Posterior cingulate gyrus (tissue), 11 donors: ENCODE measurements around the gene TP53TG5.

Experiments used
- DNase-seq, 10 donors: peaks; one replicate each; pipeline versions ENCODE4 v3.0.0 to v3.0.0-alpha.2; 2020 to 2021; ENCODE audit warnings: mixed read lengths in 3 of 10
- intact Hi-C: fragments of 100-400 bp; cut with DNase I; formaldehyde crosslinking; loops from one replicate; pipeline ENCODE4 v1.15.1; 2023

TP53TG5 gene

DNA sequence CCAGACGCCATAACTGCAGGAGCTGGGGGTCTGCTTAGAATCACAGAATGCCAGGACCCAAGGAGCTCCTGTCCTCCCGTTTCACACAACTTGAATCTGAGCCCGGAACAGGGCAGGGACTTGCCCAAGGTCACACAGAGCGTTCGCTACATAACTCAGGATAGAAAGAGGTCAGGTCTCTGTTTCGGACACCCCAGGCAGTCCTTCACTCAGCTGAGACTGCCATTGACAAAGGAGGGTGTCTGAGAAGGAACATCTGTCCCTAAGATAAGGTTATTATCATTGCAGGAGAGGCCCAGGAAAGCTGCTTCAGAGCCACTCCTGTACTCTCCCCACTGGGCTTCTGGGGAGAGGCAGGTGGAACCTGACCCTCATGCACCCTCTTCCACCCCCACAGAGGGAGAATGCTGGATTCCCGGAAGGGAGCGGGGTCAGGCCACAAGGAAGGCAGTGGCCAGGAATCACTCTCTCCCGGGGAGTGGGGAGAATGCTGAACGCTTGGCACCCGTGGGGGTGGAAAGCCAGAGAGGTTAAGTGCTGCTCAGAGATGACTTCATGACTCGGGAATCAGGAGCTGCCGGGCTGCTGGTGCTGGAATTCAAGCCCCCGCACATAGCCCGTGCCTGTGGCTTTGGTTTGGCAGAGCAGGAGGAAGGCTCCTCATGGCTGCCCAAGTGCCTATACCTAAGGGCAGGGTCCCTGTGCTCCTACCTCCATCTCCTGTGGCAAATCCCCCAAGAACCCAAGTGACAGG, 40.6 kb downstream of the TP53TG5 start:
- no peak for DNase-seq
- intact Hi-C loops, result no loop called here

DNA sequence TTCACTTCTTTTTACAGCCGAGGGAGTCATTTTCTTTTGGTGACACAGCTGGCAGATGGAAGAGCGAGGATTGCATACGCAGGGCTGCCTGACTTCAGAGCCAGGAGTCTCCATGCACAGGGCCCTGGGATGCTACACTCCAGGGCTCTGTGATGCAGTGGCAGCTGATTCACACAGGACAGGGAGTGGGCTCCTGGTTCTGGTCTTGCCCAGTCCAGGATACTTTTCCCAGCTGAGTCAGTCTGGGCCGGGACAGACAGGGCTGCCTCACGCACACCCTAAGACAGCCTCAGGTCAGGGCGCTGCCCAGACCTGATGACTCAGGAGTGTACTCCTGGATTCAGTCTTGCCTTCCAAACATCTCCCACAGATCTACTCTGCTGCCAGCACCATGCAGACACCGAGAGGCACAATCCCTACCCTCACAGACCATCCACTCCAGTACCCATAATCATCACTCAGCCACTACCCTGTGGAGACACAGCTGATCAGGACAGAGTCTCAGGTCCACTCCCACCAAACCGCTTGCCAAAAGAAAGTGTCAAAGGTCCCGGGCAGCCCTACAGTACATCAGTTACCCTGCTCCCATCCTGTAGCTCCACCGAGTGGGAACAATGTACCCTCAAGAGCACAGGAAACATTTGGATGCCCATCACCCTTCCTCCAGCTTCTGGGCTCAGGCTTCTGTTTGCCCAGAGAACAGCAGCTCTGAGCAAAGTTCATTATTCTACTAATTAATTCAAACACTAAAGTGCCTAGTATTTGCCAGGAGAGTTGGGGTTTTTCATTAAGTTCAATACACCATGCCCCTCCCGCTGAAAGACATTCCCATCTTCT, 41.4 kb downstream of the TP53TG5 start:
- DNase-seq, result no peak
- intact Hi-C loops, result no loop called here

GRCh38 chr20:45330476-45330875, 47.6 kb downstream of the TP53TG5 start:
- no peak for DNase-seq
- intact Hi-C loops, result no loop called here

- DNase-seq, result no peak
- intact Hi-C loops, result no loop called here
Observed at GRCh38 chr20:45329497-45330319, 48.4 kb downstream of the TP53TG5 start.

DNA sequence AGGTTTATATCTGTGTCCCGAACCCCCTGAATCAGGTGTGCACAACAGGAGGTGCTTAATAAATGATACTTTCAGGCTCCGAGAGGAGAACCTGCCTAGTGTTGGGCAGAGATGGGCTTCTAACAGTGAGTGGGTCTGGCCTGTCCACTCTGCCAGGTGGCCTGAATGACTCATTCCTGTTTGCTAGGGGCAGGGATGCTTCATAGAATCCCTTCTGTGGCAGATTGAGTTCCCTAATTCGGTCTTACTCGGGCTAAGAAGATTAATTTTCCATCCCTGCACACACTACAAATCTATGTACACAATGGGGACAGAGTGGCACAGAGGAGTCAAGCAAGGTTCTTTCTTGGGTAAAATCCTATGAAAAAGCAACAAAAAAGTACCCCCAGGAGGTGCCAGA, 49.7 kb downstream of the TP53TG5 start:
- intact Hi-C loops, result no loop called here
- DNase-seq, result peak in 1 of 10 donors; percentile 22

DNA sequence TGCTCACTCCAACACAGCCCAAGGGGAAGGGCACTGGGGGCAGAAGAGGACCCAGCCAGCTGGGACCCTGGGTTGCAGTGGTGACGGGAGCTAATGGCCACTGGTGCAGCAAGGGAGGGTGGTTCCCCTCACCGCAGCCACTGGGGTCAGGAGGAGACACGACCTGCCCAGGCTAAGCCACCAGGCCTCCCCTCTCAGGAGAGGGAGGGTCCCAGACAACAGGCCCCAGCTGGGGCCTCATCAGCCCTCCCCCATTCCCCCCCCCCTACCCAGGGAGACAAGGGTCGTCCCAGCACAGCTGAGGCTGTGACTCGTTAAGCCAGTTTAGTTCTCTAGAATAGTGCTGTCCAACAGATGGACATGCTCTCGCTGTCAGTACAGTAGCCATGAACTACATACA, 52.8 kb downstream of the TP53TG5 start:
- intact Hi-C loops, result no loop called here
- DNase-seq, result peak in 1 of 10 donors; percentile 67

DNA sequence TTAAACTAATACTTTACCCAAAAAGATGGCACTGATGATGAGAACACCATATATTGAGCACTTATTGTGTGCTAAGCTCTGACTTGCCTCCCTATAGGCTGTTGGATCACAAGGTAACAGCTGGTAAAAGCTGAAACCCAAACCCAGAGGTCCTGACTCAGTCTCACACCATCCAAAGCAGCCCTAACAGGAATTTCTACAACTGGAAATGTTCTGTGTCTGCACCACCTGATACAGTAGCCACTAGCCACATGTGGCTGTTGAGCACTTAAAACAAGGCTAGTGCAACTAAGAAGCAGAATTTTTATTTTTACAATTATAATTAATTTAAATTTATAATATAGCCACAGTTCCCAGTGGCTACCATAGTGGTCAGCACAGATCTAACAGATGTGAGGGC, 54.4 kb downstream of the TP53TG5 start:
- intact Hi-C loops, result loop anchor here (2.0 to 5.0 kb wide), 2 partner anchors 49 to 114 kb away; no protein-coding TSS in a partner anchor
- DNase-seq, result peak in 1 of 10 donors; percentile 2

DNA sequence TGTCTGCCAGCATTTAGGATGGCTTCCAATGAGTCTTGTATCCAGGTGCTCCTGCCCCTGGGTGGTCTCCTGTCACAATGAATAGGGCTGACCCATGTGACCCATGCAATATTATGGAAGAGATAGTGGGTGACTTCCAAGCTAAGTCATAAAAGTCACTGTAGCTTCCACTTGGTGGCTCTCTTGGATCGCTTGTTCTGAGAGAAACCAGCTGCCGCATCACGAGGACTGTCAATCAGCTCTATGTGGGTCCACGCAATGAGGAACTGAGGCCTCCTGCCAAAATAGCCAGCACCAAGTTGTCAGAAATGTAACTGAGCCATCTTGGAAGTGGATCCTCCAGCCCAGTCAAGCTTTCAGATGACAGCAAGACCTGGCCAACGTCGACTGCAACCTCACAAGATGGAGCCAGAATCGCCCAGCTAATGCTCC, 55.2 kb downstream of the TP53TG5 start:
- DNase-seq, result peak in 6 of 10 donors; percentile 47 to 91 (median 57)
- intact Hi-C loops, result loop anchor here (2.0 to 5.0 kb wide), 2 partner anchors 50 to 114 kb away; no protein-coding TSS in a partner anchor
